Endodermal cell (in vitro differentiated cells): Measurements from ENCODE around the gene LRP1. TPM values are rescaled to one million over a fixed set of nuclear protein-coding genes. Genes with fewer than 3 reads are reported as not detected.

Source experiments
- DNase-seq: peaks from one replicate; pipeline ENCODE4 v3.0.0-alpha.2; 2017
- H3K27ac ChIP-seq: 2 replicates; pipeline ENCODE4 v1.5.1; 2013; ENCODE audit warnings: mild to moderate bottlenecking, low read depth, low read length, moderate library complexity
- H3K27me3 ChIP-seq: 2 replicates; pipeline ENCODE4 v1.6.1; 2013; ENCODE audit warnings: mild to moderate bottlenecking, low read length, moderate library complexity; ENCODE audit not compliant: insufficient read depth, control insufficient read depth, poor library complexity, severe bottlenecking
- H3K36me3 ChIP-seq: 2 replicates; pipeline ENCODE4 v1.7.0; 2013; ENCODE audit warnings: mild to moderate bottlenecking, low read length, moderate library complexity; ENCODE audit not compliant: control insufficient read depth, insufficient read depth
- H3K4me1 ChIP-seq: one replicate; pipeline ENCODE4 v1.7.0; 2013; ENCODE audit warnings: low read length; ENCODE audit not compliant: control insufficient read depth, insufficient read depth
- H3K4me3 ChIP-seq: 2 replicates; pipeline ENCODE4 v1.5.1; 2013; ENCODE audit warnings: mild to moderate bottlenecking, low read length, moderate library complexity
- H3K9ac ChIP-seq: 2 replicates; pipeline ENCODE4 v1.6.1; 2013; ENCODE audit warnings: mild to moderate bottlenecking, low read length, moderate library complexity; ENCODE audit not compliant: poor library complexity, severe bottlenecking; ENCODE audit errors: extremely low read depth
- H3K9me3 ChIP-seq: 2 replicates; pipeline ENCODE4 v1.6.1; 2013; ENCODE audit warnings: mild to moderate bottlenecking, low read length, moderate library complexity; ENCODE audit not compliant: control insufficient read depth
- H3K27ac Mint-ChIP-seq: 2 replicates; pipeline ENCODE4 v1.8.0; 2020; ENCODE audit warnings: mixed read lengths
- H3K27me3 Mint-ChIP-seq: 2 replicates; pipeline ENCODE4 v1.8.0; 2021; ENCODE audit warnings: mild to moderate bottlenecking, mixed read lengths; ENCODE audit not compliant: insufficient read depth
- H3K36me3 Mint-ChIP-seq: 2 replicates; pipeline ENCODE4 v1.8.0; 2020; ENCODE audit warnings: low read depth, mixed read lengths
- H3K4me1 Mint-ChIP-seq: 2 replicates; pipeline ENCODE4 v1.8.0; 2020; ENCODE audit warnings: mixed read lengths
- H3K4me3 Mint-ChIP-seq: 2 replicates; pipeline ENCODE4 v1.8.0; 2020; ENCODE audit warnings: mild to moderate bottlenecking, moderate library complexity, mixed read lengths
- H3K9me3 Mint-ChIP-seq: 2 replicates; pipeline ENCODE4 v1.8.0; 2020; ENCODE audit warnings: mild to moderate bottlenecking, mixed read lengths
- CTCF ChIP-seq: fragments of 200-600 bp; sonication (generic); conservative IDR thresholded peaks from 2 replicates; pipeline ENCODE4 v1.5.0; 2021; ENCODE audit warnings: antibody characterized with exemption, mild to moderate bottlenecking
- WGBS, 2 experiments: methylation state at CpG; one replicate each; pipeline versions ENCODE4 v1.1.5 to v1.1.7; 2013; ENCODE audit warnings: missing lambda C conversion rate in 2 of 2, mixed read lengths in 1 of 2; ENCODE audit not compliant: insufficient coverage in 1 of 2, insufficient read length in 1 of 2; 5-methylcytosine and 5-hydroxymethylcytosine counted together
- total RNA-seq, 2 donors: library from RNA; stranded (reverse); fragmentation: NEBNext Ultra II Directional in 1 of 2; extraction: Animal tissue kit (Norgen Biotek cat#: 25700) in 1 of 2; gene quantifications; 2 replicates in 1 of 2; 3 replicates in 1 of 2; pipeline ENCODE4 v1.2.1, GENCODE V29; 2021

LRP1 gene
- total RNA-seq, 2 donors from 2014 or later: 74.5 to 87.7 TPM

- Histone ChIP-seq H3K27ac (no peak overlapping the region), H3K27me3 (no peaks in the 10 kb centered on the region), H3K9me3 (no peaks in the 10 kb centered on the region), H3K36me3 (peaks cover 19% of the 10 kb centered on the region), H3K9ac (no peak overlapping the region), H3K4me3 (no peak overlapping the region), H3K4me1 (peaks cover 2% of the 10 kb centered on the region)
- 93 to 100% methylated on average over 1 to 3 of the region's 3 CpGs for WGBS, 2 experiments
- Mint-ChIP-seq H3K27me3 (no peaks in the 10 kb centered on the region), H3K9me3 (no peaks in the 10 kb centered on the region), H3K4me1 (peaks cover 5% of the 10 kb centered on the region), H3K27ac (no peak overlapping the region), H3K36me3 (peaks cover 61% of the 10 kb centered on the region), H3K4me3 (no peak overlapping the region)
- DNase-seq: no peak
- no peak for TF ChIP-seq CTCF
Observed at GRCh38 chr12:57095440-57095839, 32.8 kb upstream of the LRP1 start.

- H3K9ac ChIP-seq: no peak overlapping the region
- no peaks in the 10 kb centered on the region for H3K9me3 ChIP-seq
- H3K4me1 ChIP-seq: no peaks in the 10 kb centered on the region
- Mint-ChIP-seq H3K36me3 (peaks cover 60% of the 10 kb centered on the region), H3K27me3 (no peaks in the 10 kb centered on the region), H3K4me3 (no peak overlapping the region), H3K9me3 (no peaks in the 10 kb centered on the region), H3K4me1 (peaks cover 5% of the 10 kb centered on the region), H3K27ac (no peak overlapping the region)
- no peak for DNase-seq
- no peak overlapping the region for H3K4me3 ChIP-seq
- peak overlapping the region; percentile 22 for H3K27ac ChIP-seq
- peaks cover 19% of the 10 kb centered on the region for H3K36me3 ChIP-seq
- 97% methylated on average over 6 of the region's 6 CpGs; no CpG with 5 or more reads in 1 of the 2 experiments for WGBS, 2 experiments
- TF ChIP-seq CTCF: no peak
- H3K27me3 ChIP-seq: no peaks in the 10 kb centered on the region
Observed at GRCh38 chr12:57096099-57096572, 32.1 kb upstream of the LRP1 start.

- Histone ChIP-seq H3K36me3 (peaks cover 19% of the 10 kb centered on the region), H3K4me3 (no peak overlapping the region), H3K4me1 (no peaks in the 10 kb centered on the region), H3K9me3 (no peaks in the 10 kb centered on the region), H3K27me3 (no peaks in the 10 kb centered on the region), H3K9ac (no peak overlapping the region), H3K27ac (peak overlapping the region; percentile 38)
- H3K4me1 Mint-ChIP-seq: peaks cover 5% of the 10 kb centered on the region
- no peaks in the 10 kb centered on the region for H3K27me3 Mint-ChIP-seq
- peaks cover 57% of the 10 kb centered on the region for H3K36me3 Mint-ChIP-seq
- TF ChIP-seq CTCF: no peak
- DNase-seq: no peak
- WGBS, 2 experiments: 89 to 96% methylated on average over 4 to 8 of the region's 8 CpGs
- H3K4me3 Mint-ChIP-seq: no peak overlapping the region
- H3K27ac Mint-ChIP-seq: no peak overlapping the region
- no peaks in the 10 kb centered on the region for H3K9me3 Mint-ChIP-seq
Observed at GRCh38 chr12:57096748-57097553, 31.3 kb upstream of the LRP1 start.
